Tibial nerve (tissue), 4 donors: ENCODE results near the gene PRR11.

Source experiments
- EP300 ChIP-seq, 2 donors: sonication (generic); formaldehyde crosslinking; IDR thresholded peaks; one replicate each; pipeline ENCODE4 v1.6.1; 2017; ENCODE audit warnings: antibody characterized with exemption in 2 of 2, mild to moderate bottlenecking in 1 of 2
- TF ChIP-seq, protein P1 (sequence below), 5 experiments: fragments of 200-600 bp in 3 of 5; fragments of 450-650 bp in 2 of 5; sonication (generic) in 3 of 5; IDR thresholded peaks; one replicate each; pipeline ENCODE4 v1.5.1; 2016 to 2019; ENCODE audit warnings: antibody characterized with exemption in 5 of 5, mild to moderate bottlenecking in 3 of 5, moderate library complexity in 2 of 5

DNA sequence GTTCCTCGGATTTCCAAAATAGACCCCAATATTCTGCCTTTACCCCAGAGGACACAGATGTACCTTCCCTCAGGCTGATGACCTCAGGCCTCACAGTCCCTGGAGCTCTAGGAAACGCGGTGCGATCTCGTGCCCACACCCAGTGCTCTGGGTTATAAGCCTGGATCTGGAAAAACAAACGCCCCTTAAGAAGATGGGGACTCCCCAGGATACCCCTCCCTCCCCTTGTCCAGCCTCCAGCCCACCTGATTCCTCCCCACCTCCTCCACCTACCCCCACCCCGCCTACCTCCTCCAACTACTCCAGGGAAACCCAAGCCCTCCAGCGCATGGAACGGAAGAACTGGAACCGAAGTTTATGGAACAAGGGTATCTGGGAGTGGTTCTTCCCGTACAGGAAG, 19.1 kb downstream of the PRR11 start:
- TF ChIP-seq, protein P1, sequence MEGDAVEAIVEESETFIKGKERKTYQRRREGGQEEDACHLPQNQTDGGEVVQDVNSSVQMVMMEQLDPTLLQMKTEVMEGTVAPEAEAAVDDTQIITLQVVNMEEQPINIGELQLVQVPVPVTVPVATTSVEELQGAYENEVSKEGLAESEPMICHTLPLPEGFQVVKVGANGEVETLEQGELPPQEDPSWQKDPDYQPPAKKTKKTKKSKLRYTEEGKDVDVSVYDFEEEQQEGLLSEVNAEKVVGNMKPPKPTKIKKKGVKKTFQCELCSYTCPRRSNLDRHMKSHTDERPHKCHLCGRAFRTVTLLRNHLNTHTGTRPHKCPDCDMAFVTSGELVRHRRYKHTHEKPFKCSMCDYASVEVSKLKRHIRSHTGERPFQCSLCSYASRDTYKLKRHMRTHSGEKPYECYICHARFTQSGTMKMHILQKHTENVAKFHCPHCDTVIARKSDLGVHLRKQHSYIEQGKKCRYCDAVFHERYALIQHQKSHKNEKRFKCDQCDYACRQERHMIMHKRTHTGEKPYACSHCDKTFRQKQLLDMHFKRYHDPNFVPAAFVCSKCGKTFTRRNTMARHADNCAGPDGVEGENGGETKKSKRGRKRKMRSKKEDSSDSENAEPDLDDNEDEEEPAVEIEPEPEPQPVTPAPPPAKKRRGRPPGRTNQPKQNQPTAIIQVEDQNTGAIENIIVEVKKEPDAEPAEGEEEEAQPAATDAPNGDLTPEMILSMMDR (IDR thresholded peaks at IDR 0.05): no peak
- no peak for TF ChIP-seq EP300 (IDR thresholded peaks at IDR 0.05)
